ENCODE results near the gene C1S. TPM values are rescaled to one million over a fixed set of nuclear protein-coding genes. Genes with fewer than 3 reads are reported as not detected.
A peak's percentile ranks its signal among the peaks of the same experiment; 100 is the strongest.

C1S gene
- total and polyA plus RNA-seq, 4 donors: 141 to 1,087 (median 589) TPM

GRCh38 chr12:7091171-7091570 lies 30.7 kb downstream of the C1S start:
- peak overlapping the region in 1 of 2 donors; percentile 51 for H3K4me3 ChIP-seq (ENCODE audit: low read length in 2 of 2)
- peaks cover 0 to 2% of the 10 kb centered on the region in 2 donors for H3K36me3 ChIP-seq (ENCODE audit: control insufficient read depth in 1 of 2, insufficient read depth in 2 of 2, low read length in 1 of 2)
- H3K27me3 ChIP-seq (ENCODE audit: control insufficient read depth in 1 of 2, insufficient read depth in 2 of 2, low read length in 1 of 2): no peaks in the 10 kb centered on the region
- H3K27ac ChIP-seq (ENCODE audit: low read depth in 1 of 2, low read length in 2 of 2): no peak overlapping the region
- no peaks in the 10 kb centered on the region for H3K9me3 ChIP-seq (ENCODE audit: control insufficient read depth, low read length)
- DNase-seq: no peak
- ATAC-seq (ENCODE audit: low FRiP score): no peak
- intact Hi-C loops (cut with DNase I): loop anchor here in 1 of 2 donors (10.0 kb wide), 1 partner anchor 76 kb away; the partner anchor contains the start of gene LPCAT3
- H3K4me1 ChIP-seq (ENCODE audit: control insufficient read depth in 1 of 2, insufficient read depth in 2 of 2, low read length in 2 of 2): no peaks in the 10 kb centered on the region
- 86 to 87% methylated on average over 7 of the region's 7 CpGs for WGBS, 2 donors

GRCh38 chr12:7091660-7092228 lies 31.2 kb downstream of the C1S start:
- H3K36me3 ChIP-seq (ENCODE audit: control insufficient read depth in 1 of 2, insufficient read depth in 2 of 2, low read length in 1 of 2): peaks cover 0 to 2% of the 10 kb centered on the region in 2 donors
- WGBS, 2 donors: 4 to 19% methylated on average over 9 to 10 of the region's 10 CpGs
- H3K4me3 ChIP-seq (ENCODE audit: low read length in 2 of 2): peak overlapping the region; percentile 44 to 51
- DNase-seq (peak; percentile 76 to 85), ATAC-seq (ENCODE audit: low FRiP score) (peak; percentile 79)
- intact Hi-C loops (cut with DNase I): loop anchor here (1.0 to 10.0 kb wide), 4 partner anchors 17 to 77 kb away; partner anchors contain the start of genes C1S (in 2 of the 2) and LPCAT3 (in 1 of the 2)
- H3K4me1 ChIP-seq (ENCODE audit: control insufficient read depth in 1 of 2, insufficient read depth in 2 of 2, low read length in 2 of 2): no peaks in the 10 kb centered on the region
- H3K9me3 ChIP-seq (ENCODE audit: control insufficient read depth, low read length): no peaks in the 10 kb centered on the region
- H3K27ac ChIP-seq (ENCODE audit: low read depth in 1 of 2, low read length in 2 of 2): peak overlapping the region in 1 of 2 donors; percentile 65
- H3K27me3 ChIP-seq (ENCODE audit: control insufficient read depth in 1 of 2, insufficient read depth in 2 of 2, low read length in 1 of 2): no peaks in the 10 kb centered on the region

- Histone ChIP-seq H3K4me1 (ENCODE audit: control insufficient read depth in 1 of 2, insufficient read depth in 2 of 2, low read length in 2 of 2) (no peaks in the 10 kb centered on the region), H3K27ac (ENCODE audit: low read depth in 1 of 2, low read length in 2 of 2) (peak within 1 kb of the TSS in 1 of 2 donors; percentile 65), H3K4me3 (ENCODE audit: low read length in 2 of 2) (peak within 1 kb of the TSS; percentile 44 to 51), H3K9me3 (ENCODE audit: control insufficient read depth, low read length) (no peaks in the 10 kb centered on the region), H3K27me3 (ENCODE audit: control insufficient read depth in 1 of 2, insufficient read depth in 2 of 2, low read length in 1 of 2) (no peaks in the 10 kb centered on the region), H3K36me3 (ENCODE audit: control insufficient read depth in 1 of 2, insufficient read depth in 2 of 2, low read length in 1 of 2) (peaks cover 0 to 2% of the 10 kb centered on the region in 2 donors)
- ATAC-seq (ENCODE audit: low FRiP score): peak; percentile 86
- intact Hi-C loops (cut with DNase I): loop anchor here (1.0 to 10.0 kb wide), 4 partner anchors 16 to 78 kb away; partner anchors contain the start of genes C1S (in 2 of the 2) and LPCAT3 (in 1 of the 2)
- DNase-seq: peak; percentile 89 to 92
- WGBS, 2 donors: 5 to 6% methylated on average over 16 of the region's 16 CpGs
These were observed 31.9 kb downstream of the C1S start, which contains the start of gene C1R for GRCh38 chr12:7092229-7092985. C1R (minus strand) TSS chr12:7092445; CDS start chr12:7092388, 57 bp downstream.

- ATAC-seq (ENCODE audit: low FRiP score) (peak; percentile 0), DNase-seq (no peak)
- intact Hi-C loops (cut with DNase I): loop anchor here (1.0 to 10.0 kb wide), 4 partner anchors 15 to 78 kb away; partner anchors contain the start of genes C1S (in 2 of the 2) and LPCAT3 (in 1 of the 2)
- Histone ChIP-seq H3K9me3 (ENCODE audit: control insufficient read depth, low read length) (no peaks in the 10 kb centered on the region), H3K4me1 (ENCODE audit: control insufficient read depth in 1 of 2, insufficient read depth in 2 of 2, low read length in 2 of 2) (no peaks in the 10 kb centered on the region), H3K27ac (ENCODE audit: low read depth in 1 of 2, low read length in 2 of 2) (peak overlapping the region in 1 of 2 donors; percentile 20), H3K36me3 (ENCODE audit: control insufficient read depth in 1 of 2, insufficient read depth in 2 of 2, low read length in 1 of 2) (peaks cover 0 to 2% of the 10 kb centered on the region in 2 donors), H3K27me3 (ENCODE audit: control insufficient read depth in 1 of 2, insufficient read depth in 2 of 2, low read length in 1 of 2) (no peaks in the 10 kb centered on the region), H3K4me3 (ENCODE audit: low read length in 2 of 2) (no peak overlapping the region)
- 66 to 75% methylated on average over 8 of the region's 8 CpGs for WGBS, 2 donors
These were observed 32.5 kb downstream of the C1S start for GRCh38 chr12:7092986-7093460.

GRCh38 chr12:7093486-7093885 lies 33.0 kb downstream of the C1S start:
- DNase-seq (no peak), ATAC-seq (ENCODE audit: low FRiP score) (no peak)
- Histone ChIP-seq H3K4me3 (ENCODE audit: low read length in 2 of 2) (no peak overlapping the region), H3K27me3 (ENCODE audit: control insufficient read depth in 1 of 2, insufficient read depth in 2 of 2, low read length in 1 of 2) (no peaks in the 10 kb centered on the region), H3K9me3 (ENCODE audit: control insufficient read depth, low read length) (no peaks in the 10 kb centered on the region), H3K4me1 (ENCODE audit: control insufficient read depth in 1 of 2, insufficient read depth in 2 of 2, low read length in 2 of 2) (no peaks in the 10 kb centered on the region), H3K36me3 (ENCODE audit: control insufficient read depth in 1 of 2, insufficient read depth in 2 of 2, low read length in 1 of 2) (peaks cover 0 to 2% of the 10 kb centered on the region in 2 donors), H3K27ac (ENCODE audit: low read depth in 1 of 2, low read length in 2 of 2) (no peak overlapping the region)
- intact Hi-C loops (cut with DNase I): loop anchor here (2.0 to 10.0 kb wide), 2 partner anchors 33 to 79 kb away; partner anchors contain the start of genes C1S (in 1 of the 2) and LPCAT3 (in 1 of the 2)
- WGBS, 2 donors: 55 to 61% methylated on average over 5 of the region's 5 CpGs

GRCh38 chr12:7093892-7094291 lies 33.4 kb downstream of the C1S start:
- Histone ChIP-seq H3K27ac (ENCODE audit: low read depth in 1 of 2, low read length in 2 of 2) (no peak overlapping the region), H3K4me3 (ENCODE audit: low read length in 2 of 2) (no peak overlapping the region), H3K9me3 (ENCODE audit: control insufficient read depth, low read length) (no peaks in the 10 kb centered on the region), H3K4me1 (ENCODE audit: control insufficient read depth in 1 of 2, insufficient read depth in 2 of 2, low read length in 2 of 2) (no peaks in the 10 kb centered on the region), H3K36me3 (ENCODE audit: control insufficient read depth in 1 of 2, insufficient read depth in 2 of 2, low read length in 1 of 2) (no peaks in the 10 kb centered on the region), H3K27me3 (ENCODE audit: control insufficient read depth in 1 of 2, insufficient read depth in 2 of 2, low read length in 1 of 2) (no peaks in the 10 kb centered on the region)
- intact Hi-C loops (cut with DNase I): loop anchor here (2.0 to 10.0 kb wide), 2 partner anchors 33 to 79 kb away; partner anchors contain the start of genes C1S (in 1 of the 2) and LPCAT3 (in 1 of the 2)
- DNase-seq (no peak), ATAC-seq (ENCODE audit: low FRiP score) (no peak)
- 59 to 63% methylated on average over 10 of the region's 10 CpGs for WGBS, 2 donors

GRCh38 chr12:7096006-7096932 lies 35.8 kb downstream of the C1S start:
- 80 to 83% methylated on average over 24 to 26 of the region's 26 CpGs for WGBS, 2 donors
- Histone ChIP-seq H3K9me3 (ENCODE audit: control insufficient read depth, low read length) (no peaks in the 10 kb centered on the region), H3K4me1 (ENCODE audit: control insufficient read depth in 1 of 2, insufficient read depth in 2 of 2, low read length in 2 of 2) (no peaks in the 10 kb centered on the region), H3K27me3 (ENCODE audit: control insufficient read depth in 1 of 2, insufficient read depth in 2 of 2, low read length in 1 of 2) (no peaks in the 10 kb centered on the region), H3K4me3 (ENCODE audit: low read length in 2 of 2) (no peak overlapping the region), H3K27ac (ENCODE audit: low read depth in 1 of 2, low read length in 2 of 2) (no peak overlapping the region), H3K36me3 (ENCODE audit: control insufficient read depth in 1 of 2, insufficient read depth in 2 of 2, low read length in 1 of 2) (peaks cover 0 to 5% of the 10 kb centered on the region in 2 donors)
- ATAC-seq (ENCODE audit: low FRiP score) (no peak), DNase-seq (no peak)
- intact Hi-C loops (cut with DNase I): loop anchor here in 1 of 2 donors (5.0 to 10.0 kb wide), 2 partner anchors 81 to 124 kb away; partner anchors contain the start of genes EMG1, LPCAT3 and PHB2

Measured in aorta (tissue), 5 donors.